ENCODE data around the gene CKAP2L.

The CKAP2L gene

DNA sequence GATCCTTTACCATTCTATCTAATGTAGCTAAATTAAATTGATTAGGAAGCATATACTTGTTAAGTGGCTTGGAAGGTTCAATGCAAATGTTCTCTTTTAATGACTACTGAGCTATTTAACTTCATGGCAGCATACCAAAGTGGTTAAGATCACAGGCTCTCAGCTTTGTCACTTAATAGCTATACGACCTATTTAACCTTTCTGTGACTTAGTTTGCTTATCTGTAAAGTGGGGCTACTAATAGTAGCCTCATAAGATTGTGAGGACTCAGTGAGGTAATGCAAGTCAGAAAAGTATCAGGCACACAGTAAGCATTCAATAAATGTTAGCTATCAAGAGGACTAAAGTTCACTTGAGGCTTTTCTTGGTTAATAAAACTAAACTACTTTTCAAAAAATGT, 4.3 kb downstream of the CKAP2L start:
- DNase-seq: no peak

DNA sequence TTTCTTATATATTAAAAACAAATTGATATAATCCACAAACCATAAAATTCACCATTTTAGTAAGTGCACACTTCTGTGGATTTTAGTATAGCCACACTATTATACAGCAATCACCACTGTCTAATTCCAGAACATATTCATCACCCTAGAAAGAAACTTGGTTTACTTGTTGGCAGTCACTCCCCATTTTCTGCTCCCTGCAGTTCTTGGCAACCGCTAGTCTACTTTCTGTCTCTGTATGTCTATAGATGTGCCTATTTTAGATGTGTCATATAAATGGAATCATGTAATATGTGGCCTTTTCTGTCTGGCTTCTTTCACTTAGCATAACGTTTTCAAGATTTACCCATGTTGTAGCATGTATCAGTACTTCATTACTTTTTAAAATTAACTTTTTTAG, 5.7 kb downstream of the CKAP2L start:
- no peak for DNase-seq

DNA sequence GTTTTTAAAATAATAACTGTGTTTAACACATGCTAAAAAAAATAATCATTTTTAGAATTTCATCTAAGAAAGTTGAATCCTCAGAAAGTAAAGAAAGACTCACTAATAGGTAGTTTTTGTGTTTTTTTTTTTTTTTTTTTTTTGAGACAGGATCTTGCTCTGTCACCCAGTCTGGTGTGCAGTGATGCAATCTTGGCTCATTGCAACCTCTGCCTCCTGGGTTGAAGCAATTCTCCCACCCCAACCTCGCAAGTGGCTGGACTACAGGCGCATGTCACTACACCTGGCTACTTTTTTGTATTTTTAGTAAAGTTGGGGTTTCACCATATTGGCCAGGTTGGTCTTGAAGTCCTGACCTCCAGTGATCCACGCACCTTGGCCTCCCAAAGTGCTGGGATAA, 7.1 kb downstream of the CKAP2L start:
- DNase-seq: no peak

DNA sequence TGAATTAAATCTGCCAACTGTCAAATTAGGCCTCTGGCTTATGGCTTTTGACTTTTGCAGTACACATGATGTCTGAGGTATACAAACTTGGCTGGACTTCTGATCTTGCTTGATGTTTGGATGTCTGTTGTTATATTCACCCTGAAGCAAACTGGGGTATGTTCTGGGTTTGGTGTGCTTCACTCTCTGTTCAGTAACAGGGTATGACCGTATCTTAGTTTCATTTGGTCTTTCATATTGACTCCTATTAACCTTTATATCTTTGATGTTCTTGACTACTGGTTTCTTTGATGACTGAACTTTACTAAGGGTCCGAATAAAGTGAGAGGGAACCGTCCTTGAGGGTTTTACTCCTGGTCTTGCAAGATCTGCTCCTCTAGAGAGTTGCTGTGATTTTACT, 8.2 kb downstream of the CKAP2L start:
- no peak for DNase-seq

DNA sequence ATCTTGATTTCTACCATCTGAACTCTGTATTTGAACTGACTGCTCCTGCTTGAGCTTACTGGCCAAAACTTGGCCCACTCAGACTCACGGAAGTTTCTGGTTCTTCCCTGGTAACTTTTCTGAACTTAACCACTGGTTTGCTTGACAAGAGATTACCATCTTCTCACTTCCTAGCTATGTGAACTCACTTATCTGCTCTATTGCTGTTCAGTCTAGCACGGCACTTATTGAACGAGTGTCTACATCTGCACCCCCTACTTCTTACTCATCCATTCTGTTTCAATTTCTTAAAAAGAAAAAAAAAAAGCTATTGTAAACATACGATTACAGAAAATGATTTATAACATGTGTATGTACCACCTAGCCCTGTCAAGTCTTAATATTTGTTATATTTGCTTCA, 9.0 kb downstream of the CKAP2L start:
- DNase-seq: no peak

DNA sequence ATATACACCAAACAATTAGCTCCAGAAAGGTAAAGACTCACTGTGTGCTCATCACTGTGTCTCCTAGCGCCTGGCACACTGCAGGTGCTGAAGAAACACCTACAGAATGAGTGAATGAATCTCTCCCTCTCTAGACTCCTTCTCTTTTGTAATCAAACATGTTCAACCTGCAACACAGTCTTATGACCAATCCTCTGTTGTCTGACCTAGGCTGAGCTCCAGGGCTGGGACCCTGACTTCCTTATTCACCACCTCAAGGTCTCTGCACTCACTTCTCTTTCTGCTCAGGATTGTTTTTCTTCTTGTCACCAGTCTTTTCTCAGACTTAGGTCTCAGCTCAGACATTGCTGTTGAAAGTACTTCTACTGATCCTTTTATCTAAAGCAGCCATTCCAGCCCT, 9.8 kb downstream of the CKAP2L start:
- no peak for DNase-seq

DNA sequence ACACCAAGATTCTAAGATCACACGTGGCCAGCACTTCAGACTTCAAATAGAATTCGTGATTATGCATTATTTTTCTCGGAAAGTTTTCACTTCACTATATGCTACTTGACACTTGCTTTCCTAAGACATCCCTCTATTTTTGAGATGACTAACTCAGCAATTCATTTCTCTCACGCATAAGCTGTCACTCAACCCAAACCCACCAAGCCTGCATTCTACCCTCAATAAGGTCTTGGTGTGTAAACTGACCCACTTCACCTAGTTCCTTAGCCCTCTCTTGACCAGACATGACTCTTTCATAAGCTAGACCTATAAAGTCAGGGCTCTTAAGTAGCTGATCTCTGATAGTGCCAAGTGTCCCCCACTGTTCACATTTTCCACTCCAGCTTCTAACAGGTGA, 11.7 kb downstream of the CKAP2L start:
- no peak for DNase-seq

DNA sequence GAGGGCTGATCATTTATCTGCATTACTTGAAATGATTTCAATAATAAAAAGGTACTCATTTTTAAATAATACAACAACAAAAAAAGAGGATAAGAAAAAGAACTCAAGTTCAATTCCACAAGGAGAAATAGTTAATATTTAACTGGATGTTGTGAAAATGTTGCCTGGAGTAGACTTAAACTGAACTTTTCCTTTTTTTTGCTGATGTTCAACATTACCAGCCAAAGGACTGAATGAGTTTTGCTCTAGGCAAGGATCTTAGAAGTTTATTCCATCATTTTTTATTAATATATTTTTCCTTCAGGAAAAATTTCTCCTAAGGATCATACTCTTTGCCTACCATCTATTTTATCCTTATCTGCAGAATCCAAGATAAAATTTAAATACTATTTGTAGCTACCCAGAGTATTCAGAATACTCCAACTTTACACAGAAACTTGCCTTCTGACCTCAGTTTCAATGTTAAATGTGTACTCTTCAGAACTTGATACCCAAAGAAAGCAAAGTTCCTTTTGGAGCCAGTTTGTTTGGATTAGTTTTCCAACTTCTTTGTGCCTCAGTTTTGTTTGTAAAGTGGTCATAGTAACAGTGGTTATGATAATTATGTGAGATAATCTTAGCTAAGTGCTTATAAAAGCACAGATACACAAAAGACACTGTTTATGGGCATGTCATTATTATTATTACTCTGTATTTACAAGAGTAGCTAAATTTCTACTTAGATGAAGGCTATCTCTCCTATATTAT, 12.8 kb downstream of the CKAP2L start:
- no peak for DNase-seq

DNA sequence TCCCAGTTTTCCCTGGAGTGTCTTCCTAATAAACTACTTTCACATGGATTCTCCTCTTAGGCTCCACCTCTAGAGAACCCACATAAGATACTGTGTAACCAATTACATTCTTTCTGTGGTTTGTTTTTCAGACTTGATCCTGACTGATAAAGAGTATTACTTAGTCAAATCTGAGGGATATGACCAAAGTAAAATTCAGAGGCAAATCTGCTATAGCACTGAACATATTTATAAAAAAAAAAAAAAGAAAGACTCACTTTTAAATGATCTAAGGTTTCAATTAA, 13.9 kb downstream of the CKAP2L start:
- DNase-seq: no peak

DNA sequence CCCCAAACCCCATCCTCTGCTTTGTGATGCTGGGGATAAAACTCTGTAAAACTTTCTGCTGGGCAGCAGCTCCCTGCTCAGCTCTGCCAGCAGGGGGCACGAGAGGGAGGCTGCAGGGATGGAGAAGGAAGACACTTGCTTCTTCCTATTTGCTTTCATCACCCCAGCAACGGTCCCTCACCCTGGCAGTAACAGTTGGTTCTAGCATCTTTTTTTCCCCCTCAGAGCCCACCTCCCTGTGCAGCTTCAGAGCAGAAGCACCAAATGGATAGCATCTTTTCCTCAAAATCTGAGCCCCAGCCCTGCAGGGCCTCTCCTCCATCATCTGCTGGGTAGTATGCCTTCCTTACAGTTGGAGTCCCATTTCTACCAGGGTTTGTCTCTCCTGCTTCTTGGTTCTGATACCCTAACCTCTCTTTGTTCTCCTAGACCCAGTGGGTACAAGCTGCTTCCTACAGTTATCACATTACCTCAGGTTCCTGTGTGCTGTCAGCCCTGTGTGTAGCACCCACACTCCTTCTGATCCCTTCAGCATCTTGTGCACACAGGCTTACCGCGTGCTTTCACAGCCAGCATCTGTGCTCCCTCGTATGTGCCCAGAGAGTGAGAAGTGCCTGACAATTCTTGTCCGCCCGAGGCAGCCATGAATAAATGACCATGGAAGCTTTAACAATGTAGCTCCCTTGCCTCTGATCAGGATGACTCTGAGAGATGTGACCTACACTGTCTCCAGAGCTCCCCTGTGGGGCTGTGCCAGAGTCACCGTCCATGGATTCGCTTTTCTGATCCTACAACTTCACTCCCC, 14.5 kb downstream of the CKAP2L start:
- DNase-seq: peak; percentile 77

DNA sequence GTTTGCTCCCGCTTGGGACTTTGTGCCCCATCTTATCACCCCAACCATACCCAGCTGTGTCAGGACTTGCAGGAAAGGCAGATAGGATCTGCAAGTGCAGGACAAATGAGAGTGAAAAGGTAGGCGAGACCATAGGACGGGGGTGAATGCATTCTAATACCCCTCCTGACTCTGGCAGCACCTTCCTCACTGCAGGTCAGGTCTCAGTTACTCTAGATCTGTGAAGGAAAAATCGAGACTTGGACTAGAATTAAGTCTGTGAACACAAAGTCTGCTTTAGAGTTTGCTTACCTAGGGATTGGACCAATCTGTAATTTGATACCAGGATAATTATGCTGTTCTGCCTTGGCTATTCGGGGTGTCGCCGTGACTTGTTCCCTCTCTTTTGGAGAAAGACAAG, 23.9 kb downstream of the CKAP2L start:
- no peak for DNase-seq

DNA sequence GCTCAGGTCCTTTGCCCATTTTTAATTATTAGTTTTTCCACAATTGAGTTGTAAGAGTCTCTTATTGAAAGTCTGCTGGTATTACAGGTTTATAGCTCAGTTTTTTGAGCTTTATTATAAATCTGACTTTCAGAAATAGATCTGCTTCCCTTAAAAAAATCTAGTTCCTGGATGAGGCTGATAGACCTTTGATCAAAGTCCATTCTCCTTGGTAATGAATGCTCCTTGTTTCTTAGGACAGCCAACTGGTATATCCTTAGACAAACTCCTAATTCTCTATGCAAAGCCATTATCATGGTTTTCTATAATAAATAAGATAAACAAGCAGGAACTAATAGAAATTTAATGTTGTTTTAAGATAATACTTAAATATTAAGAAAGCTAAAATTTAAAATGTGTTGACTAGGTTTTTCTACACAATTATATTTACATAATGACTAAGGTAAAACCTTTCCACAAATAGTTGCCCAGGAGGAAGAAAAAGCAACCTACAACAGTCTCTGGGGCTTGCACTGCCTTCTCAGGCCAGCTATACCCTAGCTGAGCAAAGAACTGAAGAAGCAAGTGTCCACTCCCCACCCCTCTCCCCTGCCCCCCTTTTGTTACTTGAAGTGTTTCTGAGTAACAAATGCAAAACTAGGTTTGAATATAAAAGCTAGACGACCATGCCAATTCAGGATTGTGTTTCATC, 26.7 kb downstream of the CKAP2L start:
- no peak for DNase-seq

DNA sequence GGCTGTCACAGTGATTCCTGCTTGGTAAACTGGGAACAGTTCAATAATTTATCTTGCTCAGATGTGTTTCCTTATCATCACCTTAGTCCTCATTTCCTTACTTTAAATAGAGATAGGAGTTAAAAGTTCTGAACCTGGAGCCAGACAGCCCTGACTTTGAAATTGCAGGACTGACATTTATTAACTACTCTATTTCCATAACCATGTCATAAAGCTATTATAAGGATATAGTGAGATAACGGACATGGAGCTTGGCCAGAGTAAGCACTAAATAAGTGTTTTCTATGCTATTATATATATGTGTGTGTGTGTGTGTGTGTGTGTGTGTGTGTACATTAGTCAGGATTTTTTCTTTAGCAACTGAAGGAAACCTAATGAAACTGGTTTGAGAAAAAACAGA, 30.5 kb downstream of the CKAP2L start:
- no peak for DNase-seq

DNA sequence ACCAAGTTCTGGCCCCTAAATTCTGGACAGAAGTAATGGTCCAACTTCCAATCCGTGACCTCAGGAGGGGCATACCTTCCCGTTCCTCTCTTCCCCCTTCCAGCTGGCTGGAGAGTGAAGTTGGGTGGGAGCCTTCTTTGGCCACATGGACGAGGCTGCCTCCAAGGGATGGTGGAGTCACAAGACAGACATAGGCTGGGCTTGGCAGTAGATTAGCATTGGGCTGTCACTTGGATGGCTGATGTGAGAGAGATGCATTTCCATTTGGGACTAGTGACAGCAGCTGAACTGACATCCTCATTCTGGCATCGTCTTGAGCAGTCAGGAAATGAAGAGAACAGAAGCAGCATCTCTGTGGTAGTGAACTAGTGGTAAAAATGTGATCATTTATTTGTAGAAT, 31.0 kb downstream of the CKAP2L start:
- no peak for DNase-seq

DNA sequence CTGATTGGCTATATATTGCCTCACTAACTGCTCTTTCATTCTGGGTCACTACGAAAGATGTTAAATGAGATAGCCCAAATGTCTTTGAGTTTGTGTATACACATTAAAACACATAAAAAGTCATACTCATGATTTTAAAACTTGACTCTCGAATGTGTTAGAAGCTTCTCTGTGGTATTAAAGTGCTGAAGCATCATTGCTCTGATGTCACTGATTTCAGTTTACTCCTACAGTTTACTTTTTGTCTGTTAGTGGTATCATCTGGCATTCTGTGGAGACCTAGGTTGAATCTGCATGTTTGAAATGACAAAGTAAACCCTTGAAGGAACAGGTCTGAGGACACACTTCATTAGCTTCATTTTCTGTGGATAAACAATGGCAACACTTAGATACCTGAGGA, 32.9 kb downstream of the CKAP2L start:
- DNase-seq: no peak

DNA sequence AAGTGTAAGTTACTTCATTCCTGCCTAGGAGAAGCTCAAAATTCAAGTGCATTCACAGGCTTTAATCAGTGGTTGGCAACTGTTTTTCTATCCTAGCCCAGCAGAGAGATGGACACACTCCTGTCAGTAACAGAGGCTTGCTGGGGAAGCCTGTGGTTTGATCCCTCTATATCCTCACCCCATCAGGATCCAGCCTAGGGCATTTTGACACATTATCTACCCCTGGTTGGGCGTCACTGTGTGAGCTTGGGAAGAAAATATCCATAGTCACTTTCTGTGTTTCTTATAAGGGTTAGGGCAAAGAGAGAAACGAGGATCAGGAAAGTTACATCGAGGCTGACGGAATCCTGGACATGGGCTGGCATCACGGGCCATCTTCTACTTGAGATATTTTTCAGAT, 33.6 kb downstream of the CKAP2L start:
- DNase-seq: no peak

DNA sequence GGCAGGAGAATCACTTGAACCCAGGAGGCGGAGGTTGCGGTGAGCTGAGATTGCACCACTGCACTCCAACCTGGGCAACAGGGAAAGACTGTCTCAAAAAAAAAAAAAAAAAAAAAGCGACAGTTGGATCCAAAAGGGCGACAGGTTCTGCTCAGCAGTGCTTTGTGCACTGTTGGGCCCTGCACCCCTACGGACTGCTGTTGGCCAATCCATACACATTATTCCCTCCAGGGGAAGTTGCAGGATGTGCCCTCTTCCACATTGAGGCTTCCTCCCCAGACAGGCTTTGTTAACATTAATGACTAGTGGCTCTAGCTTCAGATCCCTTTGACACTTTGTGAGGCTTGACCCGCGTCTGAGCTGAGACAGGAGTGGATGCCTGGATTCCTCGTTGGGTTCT, 34.2 kb downstream of the CKAP2L start:
- no peak for DNase-seq

DNA sequence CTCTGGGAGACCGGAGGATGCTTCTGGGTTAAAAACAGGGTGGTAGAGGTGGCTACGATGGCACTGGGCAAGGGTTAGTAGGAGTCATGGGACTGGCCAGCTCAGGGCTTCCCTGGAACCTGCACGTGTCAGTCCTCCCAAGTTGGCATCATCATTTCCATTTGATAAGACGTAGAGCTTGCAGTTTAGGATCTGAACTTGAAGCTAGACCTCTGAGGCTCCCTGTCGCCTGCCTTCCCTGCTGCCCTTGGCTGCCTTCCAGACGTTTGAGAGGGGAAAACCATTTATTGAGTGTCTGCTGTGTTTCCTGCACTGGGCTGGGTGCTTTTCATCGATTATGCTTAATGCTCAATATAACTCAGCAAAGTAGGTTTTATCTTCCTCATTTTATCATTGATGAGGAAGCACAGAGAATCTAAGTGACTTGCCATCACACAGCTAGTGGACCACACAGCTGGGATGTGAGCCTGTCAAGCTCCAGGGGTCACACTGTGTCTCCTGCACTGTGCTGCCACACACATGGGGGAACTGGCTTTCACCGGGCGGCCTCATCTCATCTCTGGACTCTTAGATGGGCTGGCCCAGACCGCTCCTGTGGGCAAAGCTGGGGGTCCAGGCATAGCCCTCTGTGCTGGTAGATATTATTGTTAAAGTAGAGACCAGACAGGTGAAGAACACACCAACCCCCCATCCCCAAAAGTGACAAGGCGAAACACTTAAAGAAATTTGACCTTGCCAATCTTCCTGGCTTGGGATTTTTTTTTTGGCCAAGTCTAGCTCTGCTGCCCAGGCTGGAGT, 35.8 kb downstream of the CKAP2L start:
- DNase-seq: no peak

DNA sequence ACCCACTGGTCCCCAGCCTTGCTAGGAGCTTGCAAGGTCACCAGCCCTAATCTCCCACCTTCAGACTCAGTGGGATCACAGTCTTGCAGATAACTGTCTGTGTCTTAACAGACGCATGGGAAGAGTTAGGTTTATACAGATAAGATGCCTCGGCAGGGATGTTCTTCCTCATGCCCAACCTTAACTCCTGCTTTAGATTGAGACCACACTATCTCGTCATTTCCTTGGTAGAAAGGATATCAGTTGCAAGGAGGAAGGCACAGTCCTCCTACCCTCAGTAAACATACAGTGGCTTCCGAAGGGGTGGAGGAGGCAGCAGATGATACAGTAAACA, 36.4 kb downstream of the CKAP2L start:
- no peak for DNase-seq

DNA sequence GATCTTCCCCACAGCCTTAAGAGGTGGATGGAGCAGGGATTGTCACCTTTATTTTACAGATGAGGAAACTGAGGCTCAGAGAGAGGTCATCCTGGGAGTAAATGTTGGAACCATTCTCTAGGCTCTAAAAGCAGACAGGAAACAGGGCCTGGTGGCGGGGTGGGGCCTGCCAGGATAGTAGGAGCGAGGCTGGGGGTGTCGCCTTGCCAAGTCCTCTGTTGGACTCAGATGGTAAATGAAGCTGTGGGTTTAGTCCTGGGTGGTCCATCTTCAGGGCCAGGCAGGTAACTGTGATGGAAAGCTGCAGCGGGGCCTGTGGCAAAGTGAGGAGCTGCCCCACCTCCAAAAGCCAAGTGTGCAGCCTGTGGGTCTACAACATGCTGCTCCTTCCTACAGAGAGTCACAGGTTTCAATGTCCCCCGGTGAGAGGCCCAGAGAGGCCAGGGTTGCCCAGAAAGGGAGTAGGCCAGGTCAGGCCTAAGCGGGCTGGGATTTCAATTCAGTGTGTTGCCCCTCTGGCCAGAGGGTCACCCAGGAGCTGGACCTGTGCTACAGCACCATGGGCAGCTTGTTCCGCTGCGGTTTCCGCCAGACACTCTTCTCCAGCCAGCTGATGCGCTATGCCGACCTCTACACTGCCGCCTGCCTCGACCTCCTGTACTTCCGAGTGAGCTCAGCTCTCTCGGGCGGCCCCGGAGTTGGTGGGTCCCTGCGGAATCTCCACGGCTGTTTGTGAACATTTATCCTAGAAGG, 37.0 kb downstream of the CKAP2L start:
- DNase-seq: no peak

DNA sequence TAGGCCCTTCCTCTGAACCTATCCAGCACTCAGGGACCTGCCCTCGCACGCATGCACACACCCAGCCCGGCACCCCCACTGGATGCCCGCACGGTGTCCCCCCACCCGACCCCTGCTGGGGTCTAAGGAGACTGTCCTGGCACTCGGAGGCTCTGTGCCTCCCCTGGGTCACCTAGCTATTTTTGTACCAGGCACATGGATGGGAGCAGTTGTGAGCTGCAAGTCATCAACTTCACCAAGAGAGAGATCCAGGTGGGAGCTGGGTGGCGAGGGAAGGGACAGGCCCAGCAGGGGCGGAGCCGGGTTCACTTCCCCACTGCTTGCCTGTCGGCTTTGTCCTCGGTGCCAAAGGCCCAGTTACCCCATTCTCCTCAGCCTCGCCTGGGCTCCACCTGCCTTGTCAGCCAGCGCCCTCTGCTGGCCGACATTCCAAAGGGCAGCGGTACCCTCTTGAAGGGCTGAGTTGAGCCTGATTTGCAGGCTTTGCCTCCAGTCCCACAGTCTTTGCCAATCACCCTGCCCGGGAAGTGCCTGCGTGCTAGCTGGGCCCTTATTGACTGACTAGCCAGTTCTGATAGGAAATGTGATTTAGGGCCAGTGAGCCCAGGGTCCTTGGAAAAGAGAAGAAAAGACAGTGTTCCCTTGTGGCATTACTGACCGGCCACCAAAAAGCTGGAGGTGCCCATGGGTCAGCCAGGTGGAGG, 37.8 kb downstream of the CKAP2L start:
- peak; percentile 83 for DNase-seq

All from activated T-cell treated with anti-CD3 and anti-CD28 coated beads for 4 hours (primary cell).